ENCODE results near the gene STAT4.

- TF ChIP-seq POLR2AphosphoS5 (IDR thresholded peaks at IDR 0.05) (no peak), CTCF (IDR thresholded peaks at IDR 0.05) (no peak), EP300 (IDR thresholded peaks at IDR 0.05; ENCODE audit: low read depth) (no peak), POLR2A (IDR thresholded peaks at IDR 0.05) (no peak)
These were observed 7.4 kb upstream of the STAT4 start for GRCh38 chr2:191158193-191158592.

All from transverse colon (tissue), 4 donors.